Stimulated activated naive CD8-positive, alpha-beta T cell treated with anti-CD3 and anti-CD28 coated beads, Interleukin-15, Interleukin-2, amounts not matched to agents 100 U/mL and 50 U/mL, for 24 hours (primary cell): Measurements from ENCODE around the gene MBD2.
"Not testable (repeated sequence)": the region's sequence is repeated elsewhere in the genome, so short reads cannot be mapped to it uniquely, and the experiment has no call there.

ENCODE experiments used
- ATAC-seq: fragments of 150-1000 bp; cut with Tn5 transposase; one replicate; pipeline ENCODE4 v1.10.0; 2021
- DNase-seq: peaks from one replicate; pipeline ENCODE4 v3.0.0; 2021

MBD2 gene, protein sequence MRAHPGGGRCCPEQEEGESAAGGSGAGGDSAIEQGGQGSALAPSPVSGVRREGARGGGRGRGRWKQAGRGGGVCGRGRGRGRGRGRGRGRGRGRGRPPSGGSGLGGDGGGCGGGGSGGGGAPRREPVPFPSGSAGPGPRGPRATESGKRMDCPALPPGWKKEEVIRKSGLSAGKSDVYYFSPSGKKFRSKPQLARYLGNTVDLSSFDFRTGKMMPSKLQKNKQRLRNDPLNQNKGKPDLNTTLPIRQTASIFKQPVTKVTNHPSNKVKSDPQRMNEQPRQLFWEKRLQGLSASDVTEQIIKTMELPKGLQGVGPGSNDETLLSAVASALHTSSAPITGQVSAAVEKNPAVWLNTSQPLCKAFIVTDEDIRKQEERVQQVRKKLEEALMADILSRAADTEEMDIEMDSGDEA

DNA sequence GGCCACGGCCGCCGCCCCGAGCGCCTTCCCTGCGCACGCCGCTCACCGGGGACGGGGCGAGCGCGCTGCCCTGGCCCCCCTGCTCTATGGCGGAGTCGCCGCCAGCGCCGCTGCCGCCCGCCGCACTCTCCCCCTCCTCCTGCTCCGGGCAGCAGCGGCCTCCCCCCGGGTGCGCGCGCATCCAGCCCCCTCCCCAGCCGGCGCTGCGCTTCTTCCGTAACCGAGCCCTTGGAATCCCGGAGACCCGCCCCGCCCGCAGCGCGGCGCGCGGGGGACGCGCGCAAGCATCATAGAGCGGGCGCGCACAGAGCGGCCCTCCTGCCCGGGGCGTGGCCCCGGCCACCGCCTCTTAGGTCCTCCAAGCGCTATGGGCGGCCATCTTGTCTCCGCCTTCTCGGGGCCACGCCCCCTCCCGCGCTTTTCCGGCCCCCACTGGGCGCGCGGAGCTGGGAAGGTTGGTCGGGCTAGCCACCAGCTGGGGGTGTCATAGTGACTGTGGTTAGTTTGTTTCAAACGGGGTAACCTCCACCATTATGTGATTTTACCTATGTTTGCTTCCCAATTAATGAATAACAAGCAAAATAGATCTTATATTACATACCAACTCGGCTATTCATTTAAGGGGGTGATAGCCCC is at the start of gene MBD2:
TSS of gene MBD2 (minus strand) at position 291 of the 636 bp plus-strand sequence. CDS start at position 181, 110 bp downstream.
- ATAC-seq, result peak; percentile 97
- peak; percentile 96 for DNase-seq

DNA sequence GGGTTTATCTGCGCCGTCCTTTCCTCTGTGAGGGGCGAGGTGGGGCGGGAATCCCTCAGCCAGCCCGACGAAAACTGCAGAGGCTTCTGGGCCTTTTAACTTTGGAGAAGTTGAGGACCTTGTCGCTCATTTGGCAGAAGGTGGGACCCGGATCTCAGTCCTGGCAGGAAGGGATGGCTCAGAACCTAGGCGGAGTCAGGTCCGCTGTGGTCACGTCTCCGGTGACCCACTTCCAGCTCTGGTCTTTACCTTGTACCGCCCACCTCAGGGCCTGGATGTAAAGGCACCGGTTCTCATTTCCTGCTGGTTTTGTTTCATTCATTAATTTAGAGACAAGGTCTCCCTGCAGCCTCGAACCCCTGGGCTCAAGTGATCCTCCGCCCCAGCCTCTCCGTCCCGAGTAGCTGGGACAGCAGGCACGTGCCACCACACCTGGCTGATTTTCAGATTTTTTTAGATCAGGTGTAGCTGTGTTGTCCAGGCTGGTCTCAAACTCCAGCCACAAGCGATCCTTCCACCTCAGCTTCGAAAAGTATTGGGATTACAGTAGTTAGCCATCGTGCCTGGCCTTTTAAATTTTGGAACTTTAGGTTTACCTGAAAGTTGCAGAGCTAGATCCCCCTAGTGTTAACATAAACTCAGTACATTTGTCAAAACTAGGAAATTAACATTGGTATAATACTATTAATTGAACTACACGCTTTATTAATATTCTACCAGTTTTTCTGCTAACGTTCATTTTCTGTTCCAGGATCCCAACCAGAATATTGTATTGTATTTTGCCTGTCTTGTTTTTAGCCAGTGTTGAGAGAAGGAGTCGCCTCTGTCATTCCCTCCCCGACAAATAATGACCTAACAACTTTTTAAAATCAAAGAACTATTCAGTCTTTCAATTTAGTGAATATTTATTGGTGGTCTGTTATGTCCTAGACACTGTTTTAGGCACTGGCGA is 45.7 kb upstream of the MBD2 start:
- peak; percentile 66 for ATAC-seq
- peak; percentile 70 for DNase-seq

DNA sequence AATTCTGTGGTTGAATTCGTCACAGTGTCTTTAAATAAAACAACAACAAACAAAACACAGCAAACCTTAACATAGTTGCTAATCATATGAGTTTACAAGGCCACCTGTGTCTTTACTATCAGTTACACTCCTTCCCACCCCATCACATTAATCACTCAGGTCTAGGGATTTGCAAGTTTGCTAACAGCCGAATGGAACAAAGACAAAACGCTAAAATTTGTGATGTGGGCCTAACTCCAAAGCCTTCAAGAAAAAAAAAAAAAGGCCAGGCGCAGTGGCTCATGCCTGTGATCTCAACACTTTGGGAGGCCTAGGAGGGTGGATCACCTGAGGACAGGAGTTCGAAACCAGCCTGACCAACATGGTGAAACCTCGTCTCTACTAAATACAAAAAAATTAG is 44.3 kb upstream of the MBD2 start:
- ATAC-seq, result no peak

DNA sequence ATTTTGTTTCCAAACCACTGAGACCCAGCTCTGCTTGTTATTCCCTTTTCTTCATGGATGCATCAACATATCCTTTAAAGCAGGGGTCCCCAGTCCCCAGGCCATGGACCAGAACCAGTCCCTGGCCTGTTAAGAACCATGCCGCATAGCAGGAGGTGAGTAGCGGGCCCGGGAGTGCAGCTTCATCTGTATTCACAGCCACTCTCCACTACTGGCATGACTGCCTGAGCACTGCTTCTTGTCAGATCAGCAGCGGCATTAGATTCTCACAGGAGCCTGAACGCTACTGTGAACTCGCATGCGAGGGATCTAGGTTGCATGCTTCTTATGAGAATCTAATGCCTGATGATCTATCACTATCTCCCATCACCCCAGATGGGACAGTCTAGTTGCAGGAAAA is 43.2 kb upstream of the MBD2 start:
- no peak for ATAC-seq
- no peak for DNase-seq

More for the DNA sequence above, 44.3 kb upstream of the MBD2 start:
- no peak for DNase-seq

DNA sequence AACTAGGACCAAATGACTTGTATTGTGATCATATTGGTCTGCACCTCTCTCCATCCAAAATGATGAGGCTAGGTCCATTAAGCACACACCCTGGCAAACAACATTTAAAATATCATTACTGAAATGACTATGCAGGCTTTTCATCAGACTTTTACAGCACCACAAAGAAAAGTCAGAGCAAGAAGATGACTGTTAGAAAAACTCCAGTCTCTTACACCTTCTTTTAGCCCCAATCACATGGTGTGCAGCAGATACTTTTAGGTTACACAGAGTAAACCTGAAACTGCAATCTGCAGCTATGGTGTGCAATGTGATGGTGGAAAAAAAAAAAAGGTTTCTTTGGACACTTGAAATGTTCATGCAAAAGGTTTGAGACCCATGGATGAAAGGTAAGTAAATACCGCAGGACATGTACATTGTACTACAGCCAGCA is 39.5 kb upstream of the MBD2 start:
- DNase-seq, result no peak
- ATAC-seq, result peak; percentile 87

DNA sequence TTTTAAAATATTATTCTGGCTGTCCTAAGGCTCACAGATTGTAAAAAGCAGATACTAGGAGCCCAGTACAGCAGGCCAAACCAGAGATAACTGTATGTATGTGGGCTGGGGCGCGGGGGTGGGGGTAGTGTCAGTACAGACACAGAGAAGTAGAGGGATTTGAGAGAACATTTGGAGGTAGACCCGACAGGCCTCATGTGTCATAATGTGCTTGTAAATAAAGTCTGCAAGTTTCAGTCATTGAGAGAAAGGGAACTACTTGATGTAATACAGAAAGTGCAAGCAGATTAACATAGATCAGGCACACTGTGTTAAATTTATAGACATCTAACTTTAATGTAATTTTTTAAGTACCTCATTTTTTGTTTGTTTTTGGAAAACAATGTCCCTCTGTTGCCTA is 37.4 kb upstream of the MBD2 start:
- ATAC-seq, result peak; percentile 67
- peak; percentile 59 for DNase-seq

DNA sequence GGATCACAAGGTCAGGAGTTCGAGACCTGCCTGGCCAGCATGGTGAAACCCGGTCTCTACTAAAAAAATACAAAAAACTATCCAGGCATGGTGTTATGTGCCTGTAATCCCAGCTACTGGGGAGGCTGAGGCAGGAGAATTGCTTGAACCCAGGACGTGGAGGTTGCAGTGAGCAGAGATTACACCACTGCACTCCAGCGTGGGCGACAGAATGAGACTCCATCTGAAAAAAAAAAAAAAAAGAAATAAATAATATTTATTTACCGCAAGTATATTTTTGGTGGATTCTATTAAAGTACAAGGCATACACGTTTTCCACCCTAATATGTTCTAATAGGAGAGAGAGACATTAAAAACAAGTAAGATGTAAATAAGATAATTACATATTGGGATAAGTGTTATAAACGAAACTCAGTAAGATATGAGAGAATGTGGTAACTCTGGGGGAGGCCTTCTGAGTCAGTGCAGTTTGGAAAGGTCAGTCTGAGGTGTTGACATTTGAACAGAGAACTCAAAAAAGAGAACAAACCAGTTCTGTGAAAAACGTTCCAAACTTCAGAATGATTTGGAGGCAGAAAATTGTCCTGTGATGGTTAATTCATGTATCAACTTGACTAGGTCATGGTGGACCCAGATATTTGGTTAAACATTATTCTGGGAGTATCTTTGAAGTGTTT is 36.1 kb upstream of the MBD2 start:
- DNase-seq (no peak), ATAC-seq (peak; percentile 58)

DNA sequence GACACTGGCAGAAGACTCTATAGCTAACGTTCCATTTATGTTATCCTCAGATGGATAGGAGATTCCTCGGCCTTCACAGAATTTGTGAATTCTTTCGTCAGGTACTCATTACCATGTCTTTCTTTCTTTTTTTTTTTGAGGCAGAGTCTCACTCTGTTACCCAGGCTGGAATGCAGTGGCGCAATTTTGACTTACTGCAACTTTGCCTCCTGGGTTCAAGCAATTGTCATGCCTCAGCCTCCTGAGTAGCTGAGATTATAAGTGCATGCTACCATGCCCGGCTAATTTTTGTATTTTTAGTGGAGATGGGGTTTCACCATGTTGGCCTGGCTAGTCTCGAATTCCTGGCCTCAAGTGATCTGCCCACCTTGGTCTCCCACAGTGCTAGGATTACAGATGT is 33.3 kb upstream of the MBD2 start:
- not testable (repeated sequence) for DNase-seq, ATAC-seq

GRCh38 chr18:54257015-54257414 is 32.5 kb upstream of the MBD2 start:
- DNase-seq (no peak), ATAC-seq (no peak)

DNA sequence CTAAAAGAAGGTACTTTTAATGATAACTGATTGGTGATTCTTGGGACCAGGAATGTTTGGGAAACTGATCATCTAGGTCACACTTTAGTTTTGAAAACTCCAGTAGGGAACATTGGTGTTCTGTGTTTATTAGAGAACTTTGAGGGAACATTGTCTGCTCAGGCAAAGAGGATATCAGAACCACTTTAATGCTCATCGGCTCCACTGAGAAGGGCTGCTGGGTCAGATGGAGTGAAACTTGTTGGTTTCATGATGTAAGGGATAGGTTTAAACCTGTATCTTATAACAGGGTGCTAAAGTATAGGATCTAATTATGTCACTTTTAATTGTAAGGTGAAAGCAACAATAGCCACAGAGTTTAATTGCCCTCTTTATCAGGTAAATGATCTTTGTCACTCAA is 30.7 kb upstream of the MBD2 start:
- no peak for DNase-seq
- no peak for ATAC-seq

- DNase-seq, result no peak
- no peak for ATAC-seq
Measured at GRCh38 chr18:54254265-54254758, 29.8 kb upstream of the MBD2 start.

GRCh38 chr18:54251606-54252390 is 27.3 kb upstream of the MBD2 start:
- no peak for DNase-seq
- ATAC-seq, result no peak

DNA sequence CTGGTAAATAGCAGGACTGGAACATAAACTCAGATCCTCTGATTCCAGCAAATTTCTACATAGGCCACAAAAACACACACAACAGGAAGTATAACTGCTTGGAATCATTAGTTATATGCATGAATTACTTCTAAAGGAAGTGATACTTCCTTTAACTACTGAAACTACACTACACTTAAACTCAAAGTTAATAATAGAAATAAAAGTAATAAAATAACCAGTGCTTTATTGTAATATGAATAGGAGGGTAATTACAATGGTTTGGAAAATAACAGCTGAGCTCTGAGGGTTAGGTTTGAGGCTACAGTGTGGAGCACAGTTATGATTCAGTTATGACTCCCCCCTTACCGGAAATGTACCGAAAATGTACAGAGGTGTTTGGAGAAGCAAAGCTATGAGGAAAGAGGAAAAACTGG is 26.4 kb upstream of the MBD2 start:
- DNase-seq, result no peak
- ATAC-seq, result peak; percentile 75

GRCh38 chr18:54247511-54248175 is 23.2 kb upstream of the MBD2 start:
- ATAC-seq (no peak), DNase-seq (no peak)

DNA sequence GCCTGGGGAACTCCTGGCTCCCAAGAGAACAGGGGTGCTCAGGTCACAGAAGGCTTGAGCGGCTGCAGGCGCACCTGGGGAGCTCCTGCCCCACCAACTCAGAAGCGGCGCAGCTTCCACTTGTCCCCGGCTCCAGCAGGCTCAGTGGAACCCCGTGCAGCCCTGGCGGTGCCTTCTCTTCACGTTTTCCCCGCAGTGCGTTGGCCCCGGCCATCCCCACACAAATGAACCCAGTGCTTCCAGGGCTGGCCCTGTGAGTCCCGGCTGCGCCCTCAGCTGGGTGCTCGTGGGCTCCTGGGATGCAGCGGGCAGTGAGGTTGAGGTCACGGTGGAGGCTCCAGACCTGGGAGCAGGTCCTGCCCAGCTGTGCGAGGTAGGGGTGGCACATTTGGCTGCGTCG is 17.9 kb upstream of the MBD2 start:
- ATAC-seq (no peak), DNase-seq (no peak)

DNA sequence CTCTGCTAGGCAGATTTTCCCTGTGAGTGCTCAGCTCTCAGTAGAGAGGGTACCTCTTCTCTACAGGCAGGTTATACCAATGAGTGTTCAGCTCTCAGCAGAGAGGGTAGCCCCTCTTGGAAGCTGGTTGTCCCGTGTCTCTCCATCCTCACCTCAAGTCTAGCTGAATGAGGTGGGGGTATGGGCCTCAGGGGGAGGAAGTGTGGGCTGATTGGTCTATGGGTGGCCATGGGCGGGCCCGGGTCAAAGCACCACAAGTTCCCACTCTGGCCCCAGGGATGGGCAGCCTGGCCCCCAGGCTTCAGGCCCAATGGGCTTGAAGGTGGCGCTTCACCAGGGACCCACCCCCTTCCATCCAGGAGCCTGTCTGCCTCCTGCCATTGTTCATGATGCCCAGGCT is 17.0 kb upstream of the MBD2 start:
- DNase-seq, result no peak
- no peak for ATAC-seq

DNA sequence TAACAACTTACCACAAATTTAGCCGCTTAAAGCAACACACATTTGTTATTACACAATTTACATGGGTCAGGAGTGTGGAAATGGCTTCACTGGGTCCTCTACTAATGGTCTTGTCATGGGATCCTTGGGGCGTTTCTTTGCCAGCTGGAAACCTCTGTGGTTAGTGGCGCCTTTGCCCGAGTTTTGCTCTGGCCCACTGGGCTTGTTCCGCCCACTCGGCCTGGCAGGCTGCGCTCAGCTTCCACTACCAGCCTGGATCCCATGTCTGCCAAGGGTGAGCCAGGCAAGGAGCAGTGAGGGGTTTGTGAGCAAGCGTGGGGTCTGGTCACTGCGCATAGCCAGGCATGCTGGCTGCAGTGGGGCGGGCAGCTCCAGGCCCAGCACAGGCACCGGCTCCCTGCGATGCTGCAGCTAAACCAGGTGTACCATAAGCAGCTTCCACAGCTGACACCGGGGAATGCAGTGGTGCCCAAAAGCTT is 16.2 kb upstream of the MBD2 start:
- DNase-seq, result no peak
- ATAC-seq, result peak; percentile 12

GRCh38 chr18:54239601-54240000 is 15.1 kb upstream of the MBD2 start:
- no peak for ATAC-seq
- no peak for DNase-seq

DNA sequence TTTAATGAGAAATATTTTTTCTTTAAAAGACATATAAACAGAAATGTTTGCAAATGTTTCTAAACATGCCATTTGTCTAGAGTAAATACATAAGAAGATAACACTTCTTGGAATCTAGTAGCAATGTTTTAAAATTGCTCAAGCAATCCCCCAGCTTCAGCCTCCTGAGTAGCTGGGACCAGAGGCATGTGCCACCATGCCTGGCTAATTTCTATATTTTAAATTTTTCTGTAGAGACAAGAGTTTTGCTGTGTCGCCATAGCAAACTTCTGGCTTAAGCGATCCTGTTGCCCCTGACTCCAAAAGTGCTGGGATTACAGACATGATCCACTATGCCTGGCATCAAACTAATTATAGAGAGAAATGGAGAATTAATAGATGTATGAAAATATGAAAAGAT is 14.6 kb upstream of the MBD2 start:
- no peak for DNase-seq
- no peak for ATAC-seq
